Raji (cell line): ENCODE measurements around the gene PRAC1.

Experiments used
- POLR2A ChIP-seq: IDR thresholded peaks from 2 replicates; pipeline ENCODE4 v1.6.1; 2011; ENCODE audit warnings: low read depth, low read length, control low read depth; ENCODE audit not compliant: insufficient read depth

The PRAC1 gene

GRCh38 chr17:48724251-48725003 is 2.1 kb upstream of the PRAC1 start:
- TF ChIP-seq POLR2A = no peak

GRCh38 chr17:48723423-48724250 is 1.3 kb upstream of the PRAC1 start:
- TF ChIP-seq POLR2A = no peak

GRCh38 chr17:48722915-48723422 is 651 bp upstream of the PRAC1 start, which contains the start of gene PRAC2:
TSS of gene PRAC2 (plus strand) at chr17:48723185. CDS start at chr17:48724411, 1,226 bp downstream.
- TF ChIP-seq POLR2A = no peak

- TF ChIP-seq POLR2A = no peak
Observed at GRCh38 chr17:48721009-48721402, 1.3 kb downstream of the PRAC1 start.

- TF ChIP-seq POLR2A = no peak
Observed at GRCh38 chr17:48720266-48721008, 1.9 kb downstream of the PRAC1 start.

- TF ChIP-seq POLR2A = no peak
Observed at GRCh38 chr17:48719642-48720265, 2.6 kb downstream of the PRAC1 start.

GRCh38 chr17:48718761-48719641 is 3.3 kb downstream of the PRAC1 start:
- no peak for TF ChIP-seq POLR2A

- no peak for TF ChIP-seq POLR2A
Observed at GRCh38 chr17:48718227-48718760, 4.0 kb downstream of the PRAC1 start.

GRCh38 chr17:48717367-48718226 is 4.7 kb downstream of the PRAC1 start:
- TF ChIP-seq POLR2A = no peak

- no peak for TF ChIP-seq POLR2A
Observed at GRCh38 chr17:48715496-48716399, 6.6 kb downstream of the PRAC1 start.

GRCh38 chr17:48711128-48711527 is 11.2 kb downstream of the PRAC1 start:
- TF ChIP-seq POLR2A = no peak

- no peak for TF ChIP-seq POLR2A
Observed at GRCh38 chr17:48704361-48705248, 17.7 kb downstream of the PRAC1 start.
